LNCaP clone FGC (cell line): ENCODE results near the gene SYNPO2.

ENCODE experiments used
- DNase-seq: peaks from one replicate; pipeline ENCODE4 v3.0.0-alpha.2; 2011; ENCODE audit warnings: low read depth
- H3K4me3 ChIP-seq: 2 replicates; pipeline ENCODE4 v1.5.1; 2011; ENCODE audit warnings: mild to moderate bottlenecking, low read depth, low read length, control low read depth
- TF ChIP-seq, protein P1 (sequence below): IDR thresholded peaks from 2 replicates; pipeline ENCODE4 v1.5.1; 2012; ENCODE audit warnings: mild to moderate bottlenecking; ENCODE audit not compliant: control insufficient read depth, insufficient read depth; ENCODE audit errors: extremely low read depth

Gene SYNPO2

DNA sequence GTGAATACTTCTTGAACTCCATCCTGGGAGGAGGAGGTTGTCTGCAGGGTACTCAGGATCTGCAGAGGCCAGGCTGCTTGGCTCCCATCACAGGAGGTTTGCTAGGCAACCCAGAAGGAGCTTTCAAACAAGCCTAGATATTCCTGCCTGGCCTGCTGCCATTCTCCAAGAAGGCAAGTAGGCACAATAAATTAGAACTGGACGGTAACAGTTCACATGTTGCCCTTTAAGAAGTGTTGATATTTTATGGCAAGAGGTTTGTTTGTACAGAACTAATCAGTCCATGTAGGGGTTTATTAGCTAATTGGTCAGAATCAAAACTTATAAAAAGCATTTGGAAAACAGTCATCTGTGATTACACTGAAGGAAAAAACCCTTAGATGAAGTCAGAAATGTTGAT, 39.3 kb downstream of the SYNPO2 start:
- H3K4me3 ChIP-seq, result no peak overlapping the region
- peak; percentile 51 for DNase-seq
- TF ChIP-seq, protein P1, sequence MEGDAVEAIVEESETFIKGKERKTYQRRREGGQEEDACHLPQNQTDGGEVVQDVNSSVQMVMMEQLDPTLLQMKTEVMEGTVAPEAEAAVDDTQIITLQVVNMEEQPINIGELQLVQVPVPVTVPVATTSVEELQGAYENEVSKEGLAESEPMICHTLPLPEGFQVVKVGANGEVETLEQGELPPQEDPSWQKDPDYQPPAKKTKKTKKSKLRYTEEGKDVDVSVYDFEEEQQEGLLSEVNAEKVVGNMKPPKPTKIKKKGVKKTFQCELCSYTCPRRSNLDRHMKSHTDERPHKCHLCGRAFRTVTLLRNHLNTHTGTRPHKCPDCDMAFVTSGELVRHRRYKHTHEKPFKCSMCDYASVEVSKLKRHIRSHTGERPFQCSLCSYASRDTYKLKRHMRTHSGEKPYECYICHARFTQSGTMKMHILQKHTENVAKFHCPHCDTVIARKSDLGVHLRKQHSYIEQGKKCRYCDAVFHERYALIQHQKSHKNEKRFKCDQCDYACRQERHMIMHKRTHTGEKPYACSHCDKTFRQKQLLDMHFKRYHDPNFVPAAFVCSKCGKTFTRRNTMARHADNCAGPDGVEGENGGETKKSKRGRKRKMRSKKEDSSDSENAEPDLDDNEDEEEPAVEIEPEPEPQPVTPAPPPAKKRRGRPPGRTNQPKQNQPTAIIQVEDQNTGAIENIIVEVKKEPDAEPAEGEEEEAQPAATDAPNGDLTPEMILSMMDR, result no peak

DNA sequence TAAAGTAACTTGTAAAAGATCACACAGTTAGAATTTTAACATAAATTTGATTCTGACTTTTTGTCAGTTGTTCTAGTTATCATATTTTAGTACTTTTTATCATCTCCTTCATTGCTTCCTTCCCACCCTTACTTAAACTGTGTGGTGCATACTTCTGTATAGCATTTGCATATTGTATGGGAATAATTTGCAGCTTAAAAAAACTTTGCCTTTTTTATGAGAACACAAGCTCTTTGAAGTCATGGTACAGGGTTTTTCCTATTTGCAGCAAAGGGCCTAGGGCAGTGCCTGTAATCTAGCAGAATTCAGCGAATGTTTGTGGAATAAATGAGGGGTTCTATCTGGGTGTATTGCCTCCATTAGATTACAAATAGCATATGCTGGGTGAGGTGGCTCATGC, 41.6 kb downstream of the SYNPO2 start:
- TF ChIP-seq, protein P1, result no peak
- H3K4me3 ChIP-seq, result no peak overlapping the region

DNA sequence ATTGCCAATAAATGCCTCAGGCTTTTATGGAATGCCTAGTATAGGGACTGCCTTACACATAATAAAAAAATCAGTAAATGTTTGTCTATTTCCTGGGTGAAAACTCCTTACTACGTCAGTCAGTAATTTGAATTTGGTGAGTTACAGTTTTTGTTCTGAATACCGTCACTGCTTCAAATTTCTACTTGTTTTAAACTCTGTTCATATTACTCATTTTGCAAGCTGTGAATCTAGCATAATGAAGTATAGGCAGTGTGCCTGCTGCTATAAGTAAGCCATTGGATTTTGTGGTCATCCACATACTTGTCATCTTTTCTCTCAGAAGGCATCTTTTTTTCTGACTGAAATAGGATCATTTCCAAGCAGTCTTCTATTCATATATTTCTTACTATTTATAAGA, 43.1 kb downstream of the SYNPO2 start:
- DNase-seq, result no peak
- no peak overlapping the region for H3K4me3 ChIP-seq
- TF ChIP-seq, protein P1, result no peak

More for the DNA sequence above, 41.6 kb downstream of the SYNPO2 start:
- DNase-seq, result no peak

DNA sequence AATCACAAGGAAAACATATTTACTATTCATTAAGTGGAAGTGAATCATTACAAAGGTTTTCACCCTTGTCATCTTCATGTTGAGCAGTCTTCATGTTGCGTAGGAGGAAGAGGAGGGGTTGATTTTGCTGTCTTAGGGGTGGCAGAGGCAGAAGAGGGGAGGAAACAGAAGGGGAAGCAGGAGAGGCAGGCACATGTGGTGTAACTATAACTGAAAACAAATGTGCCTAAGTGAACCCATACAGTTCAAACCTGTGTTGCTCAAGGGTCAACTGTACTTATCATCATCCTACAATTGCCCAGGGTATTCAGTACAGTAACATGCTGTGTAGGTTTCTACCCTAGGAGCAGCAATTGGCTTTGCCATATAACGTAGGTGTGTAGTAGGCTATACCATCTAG, 47.2 kb downstream of the SYNPO2 start:
- no peak for DNase-seq
- no peak overlapping the region for H3K4me3 ChIP-seq
- TF ChIP-seq, protein P1, result no peak

DNA sequence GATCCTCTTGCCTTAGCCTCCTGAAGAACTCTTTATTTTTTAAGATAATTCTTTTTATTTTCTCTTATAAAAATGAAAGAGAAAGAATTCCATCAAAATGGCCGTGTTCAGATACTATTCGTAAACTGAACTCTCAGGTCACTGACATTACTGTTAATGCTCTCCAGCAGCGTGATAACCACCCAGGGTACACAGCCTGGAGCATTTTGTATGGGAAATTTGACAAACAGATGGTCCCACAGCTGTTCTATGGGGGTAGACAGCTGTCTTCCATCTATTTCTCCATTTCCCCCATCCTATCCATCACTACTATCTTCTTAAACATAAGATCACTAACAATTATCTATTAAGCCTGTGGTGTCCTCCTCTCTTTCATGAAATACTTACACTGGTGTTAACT, 47.8 kb downstream of the SYNPO2 start:
- DNase-seq, result no peak
- no peak overlapping the region for H3K4me3 ChIP-seq
- TF ChIP-seq, protein P1, result no peak

DNA sequence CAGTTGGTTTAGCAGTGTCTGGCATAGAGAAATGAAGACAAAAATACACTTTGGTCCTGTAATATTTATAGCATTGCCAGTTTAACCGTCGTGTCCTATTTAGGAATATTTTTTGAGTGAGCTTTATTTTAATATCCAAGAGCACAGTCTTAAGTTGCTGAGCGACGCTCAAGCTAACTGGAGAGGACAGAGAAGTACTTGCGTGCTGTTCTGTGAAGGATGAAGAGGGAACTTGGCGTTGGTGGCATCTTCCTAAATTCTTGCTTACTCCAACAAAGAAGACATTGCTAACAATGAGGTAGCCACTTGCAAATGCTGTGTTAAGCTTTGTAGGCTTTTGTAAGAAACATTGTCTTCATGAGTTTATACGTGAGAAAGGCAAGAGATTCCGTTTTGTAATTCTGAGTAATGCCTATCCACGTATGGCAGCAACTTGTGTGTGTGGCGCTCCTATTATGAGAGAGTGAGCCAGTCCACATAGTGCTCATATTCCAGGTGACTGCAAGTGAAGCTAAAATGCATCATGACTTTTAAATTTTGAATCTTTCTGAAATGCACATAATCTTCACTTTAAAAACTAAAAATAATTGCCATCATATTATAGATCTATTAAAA, 50.6 kb downstream of the SYNPO2 start:
- TF ChIP-seq, protein P1, result no peak
- no peak for DNase-seq

DNA sequence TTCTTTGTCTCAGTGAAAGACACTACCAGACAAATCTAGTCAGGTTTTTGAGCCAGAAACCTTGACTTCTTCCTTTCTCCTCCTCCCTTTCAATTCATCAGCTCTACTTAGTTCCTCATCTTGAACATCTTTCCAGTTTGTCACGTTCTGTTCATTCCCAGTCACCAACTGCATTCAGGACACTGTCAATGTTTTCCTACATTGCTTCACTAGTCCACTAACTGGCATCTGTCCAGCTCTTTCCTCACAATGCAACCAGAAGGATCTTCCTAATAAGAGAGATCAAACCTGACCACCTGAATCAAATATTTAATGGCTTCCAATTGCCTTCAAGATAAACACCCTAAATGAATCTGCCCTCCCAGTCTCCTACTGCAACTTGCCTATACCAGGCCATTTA, 52.5 kb downstream of the SYNPO2 start:
- TF ChIP-seq, protein P1, result no peak
- H3K4me3 ChIP-seq, result no peak overlapping the region

More for the DNA sequence above, 50.6 kb downstream of the SYNPO2 start:
- no peak overlapping the region for H3K4me3 ChIP-seq

More for the DNA sequence above, 52.5 kb downstream of the SYNPO2 start:
- peak; percentile 54 for DNase-seq
